Gastroesophageal sphincter (tissue), 4 donors: Measurements from ENCODE around the gene ZHX3. TPM values are rescaled to one million over a fixed set of nuclear protein-coding genes. Genes with fewer than 3 reads are reported as not detected.

ENCODE experiments used
- ATAC-seq: fragments of 150-250 bp; one replicate; pipeline ENCODE4 v1.9.1; 2016; ENCODE audit warnings: mild to moderate bottlenecking, moderate library complexity
- H3K27ac ChIP-seq, 4 donors: fragments of 200-600 bp; sonication (generic) in 3 of 4; 1 replicate in 3 of 4; 2 replicates in 1 of 4; pipeline ENCODE4 v1.5.1; 2016 to 2019
- H3K27me3 ChIP-seq: fragments of 200-600 bp; sonication (generic); one replicate; pipeline ENCODE4 v1.5.1; 2019
- H3K36me3 ChIP-seq, 2 donors: fragments of 200-600 bp; sonication (generic); one replicate each; pipeline ENCODE4 v1.5.1; 2019; ENCODE audit warnings: control low read depth in 1 of 2
- H3K4me1 ChIP-seq, 3 donors: fragments of 200-600 bp; sonication (generic); 1 replicate in 2 of 3; 2 replicates in 1 of 3; pipeline ENCODE4 v1.5.1; 2016 to 2019; ENCODE audit warnings: control low read depth in 2 of 3
- H3K4me3 ChIP-seq, 2 donors: fragments of 200-600 bp; sonication (generic); one replicate each; pipeline ENCODE4 v1.5.1; 2019; ENCODE audit warnings: mild to moderate bottlenecking in 1 of 2, moderate library complexity in 1 of 2
- H3K9me3 ChIP-seq, 3 donors: fragments of 200-600 bp; sonication (generic); one replicate each; pipeline ENCODE4 v1.5.1; 2017 to 2019; ENCODE audit warnings: control low read depth in 2 of 3
- EP300 ChIP-seq: sonication (generic); formaldehyde crosslinking; IDR thresholded peaks from one replicate; pipeline ENCODE4 v1.6.1; 2017; ENCODE audit warnings: antibody characterized with exemption, mild to moderate bottlenecking
- POLR2A ChIP-seq, 2 donors: fragments of 450-650 bp; IDR thresholded peaks; one replicate each; pipeline ENCODE4 v1.6.1; 2017; ENCODE audit warnings: antibody characterized with exemption in 2 of 2, mild to moderate bottlenecking in 2 of 2, moderate library complexity in 1 of 2
- POLR2AphosphoS5 ChIP-seq: sonication (generic); formaldehyde crosslinking; IDR thresholded peaks from one replicate; pipeline ENCODE4 v1.6.1; 2017; ENCODE audit warnings: antibody characterized with exemption
- WGBS, 2 donors: methylation state at CpG; one replicate each; pipeline ENCODE4 v1.1.5; 2018; ENCODE audit warnings: low coverage in 1 of 2; 5-methylcytosine and 5-hydroxymethylcytosine counted together
- total RNA-seq, 4 donors: library from RNA; depleted of rRNA; stranded (reverse); fragments of >200 nt; gene quantifications; one replicate each; pipeline ENCODE4 v1.1.0, GENCODE V29; 2016
- TF ChIP-seq, protein P1 (sequence below), 4 experiments: fragments of 200-600 bp in 2 of 4; fragments of 450-650 bp in 2 of 4; sonication (generic) in 1 of 4; IDR thresholded peaks; one replicate each; pipeline ENCODE4 v1.5.1; 2017 to 2019; ENCODE audit warnings: antibody characterized with exemption in 4 of 4, mild to moderate bottlenecking in 2 of 4, moderate library complexity in 2 of 4

The ZHX3 gene
- total RNA-seq, 4 donors from 2014 or later: 121 to 183 (median 155) TPM

DNA sequence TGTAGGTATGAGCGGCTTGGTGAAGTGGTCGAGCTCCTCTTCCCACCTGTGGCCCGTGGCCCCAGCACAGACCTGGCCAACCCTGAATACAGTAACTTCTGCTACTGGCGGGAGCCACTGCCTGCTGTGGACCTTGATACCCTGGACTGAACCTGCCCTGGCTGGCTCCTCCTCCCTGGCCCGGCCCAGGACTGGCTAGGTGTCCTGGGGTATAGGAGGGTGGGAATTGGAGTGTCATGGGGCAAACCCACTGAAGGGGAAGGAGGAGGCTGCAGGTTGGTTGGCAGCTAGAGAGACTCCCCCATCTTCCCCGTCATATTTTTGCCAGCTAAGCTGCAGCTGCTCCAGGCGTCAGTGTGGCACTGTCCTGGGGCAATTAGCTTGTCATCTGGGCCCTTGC, 41.2 kb upstream of the ZHX3 start:
- no peaks in the 10 kb centered on the region for H3K9me3 ChIP-seq
- no peaks in the 10 kb centered on the region for H3K4me1 ChIP-seq
- 80% methylated on average over 4 of the region's 7 CpGs; no CpG with 5 or more reads in 1 of the 2 donors for WGBS, 2 donors
- no peak overlapping the region for H3K27ac ChIP-seq
- no peak for ATAC-seq
- peaks cover 0 to 36% of the 10 kb centered on the region in 2 donors for H3K36me3 ChIP-seq
- H3K27me3 ChIP-seq: peaks cover 5% of the 10 kb centered on the region
- no peak overlapping the region for H3K4me3 ChIP-seq
- TF ChIP-seq EP300 (no peak), POLR2AphosphoS5 (no peak), POLR2A (IDR thresholded peaks at IDR 0.05) (no peak)
- TF ChIP-seq, protein P1, sequence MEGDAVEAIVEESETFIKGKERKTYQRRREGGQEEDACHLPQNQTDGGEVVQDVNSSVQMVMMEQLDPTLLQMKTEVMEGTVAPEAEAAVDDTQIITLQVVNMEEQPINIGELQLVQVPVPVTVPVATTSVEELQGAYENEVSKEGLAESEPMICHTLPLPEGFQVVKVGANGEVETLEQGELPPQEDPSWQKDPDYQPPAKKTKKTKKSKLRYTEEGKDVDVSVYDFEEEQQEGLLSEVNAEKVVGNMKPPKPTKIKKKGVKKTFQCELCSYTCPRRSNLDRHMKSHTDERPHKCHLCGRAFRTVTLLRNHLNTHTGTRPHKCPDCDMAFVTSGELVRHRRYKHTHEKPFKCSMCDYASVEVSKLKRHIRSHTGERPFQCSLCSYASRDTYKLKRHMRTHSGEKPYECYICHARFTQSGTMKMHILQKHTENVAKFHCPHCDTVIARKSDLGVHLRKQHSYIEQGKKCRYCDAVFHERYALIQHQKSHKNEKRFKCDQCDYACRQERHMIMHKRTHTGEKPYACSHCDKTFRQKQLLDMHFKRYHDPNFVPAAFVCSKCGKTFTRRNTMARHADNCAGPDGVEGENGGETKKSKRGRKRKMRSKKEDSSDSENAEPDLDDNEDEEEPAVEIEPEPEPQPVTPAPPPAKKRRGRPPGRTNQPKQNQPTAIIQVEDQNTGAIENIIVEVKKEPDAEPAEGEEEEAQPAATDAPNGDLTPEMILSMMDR (IDR thresholded peaks at IDR 0.05): no peak

DNA sequence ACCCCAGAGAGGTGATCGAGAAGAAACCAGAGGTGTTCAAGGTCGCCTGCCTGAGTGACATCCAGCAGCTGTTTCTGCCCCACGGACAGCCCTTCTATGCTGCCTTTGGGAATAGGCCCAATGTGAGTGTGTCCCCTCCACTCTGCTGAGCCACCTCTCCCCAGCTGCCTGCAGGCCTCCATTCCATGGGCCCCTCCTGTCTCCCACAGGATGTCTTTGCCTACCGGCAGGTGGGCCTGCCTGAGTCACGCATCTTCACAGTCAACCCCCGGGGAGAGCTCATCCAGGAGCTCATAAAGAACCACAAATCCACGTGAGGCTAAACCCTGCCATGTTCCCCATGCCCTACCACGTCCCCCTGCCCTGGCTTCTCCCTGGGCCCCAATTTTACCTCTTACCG, 40.7 kb upstream of the ZHX3 start:
- Histone ChIP-seq H3K9me3 (no peaks in the 10 kb centered on the region), H3K27ac (no peak overlapping the region), H3K36me3 (peaks cover 0 to 41% of the 10 kb centered on the region in 2 donors), H3K4me1 (no peaks in the 10 kb centered on the region), H3K27me3 (peaks cover under 1% of the 10 kb centered on the region), H3K4me3 (no peak overlapping the region)
- TF ChIP-seq POLR2A (IDR thresholded peaks at IDR 0.05) (no peak), POLR2AphosphoS5 (no peak), EP300 (no peak)
- TF ChIP-seq, protein P1 (IDR thresholded peaks at IDR 0.05): no peak
- 90% methylated on average over 4 of the region's 9 CpGs; no CpG with 5 or more reads in 1 of the 2 donors for WGBS, 2 donors
- no peak for ATAC-seq

DNA sequence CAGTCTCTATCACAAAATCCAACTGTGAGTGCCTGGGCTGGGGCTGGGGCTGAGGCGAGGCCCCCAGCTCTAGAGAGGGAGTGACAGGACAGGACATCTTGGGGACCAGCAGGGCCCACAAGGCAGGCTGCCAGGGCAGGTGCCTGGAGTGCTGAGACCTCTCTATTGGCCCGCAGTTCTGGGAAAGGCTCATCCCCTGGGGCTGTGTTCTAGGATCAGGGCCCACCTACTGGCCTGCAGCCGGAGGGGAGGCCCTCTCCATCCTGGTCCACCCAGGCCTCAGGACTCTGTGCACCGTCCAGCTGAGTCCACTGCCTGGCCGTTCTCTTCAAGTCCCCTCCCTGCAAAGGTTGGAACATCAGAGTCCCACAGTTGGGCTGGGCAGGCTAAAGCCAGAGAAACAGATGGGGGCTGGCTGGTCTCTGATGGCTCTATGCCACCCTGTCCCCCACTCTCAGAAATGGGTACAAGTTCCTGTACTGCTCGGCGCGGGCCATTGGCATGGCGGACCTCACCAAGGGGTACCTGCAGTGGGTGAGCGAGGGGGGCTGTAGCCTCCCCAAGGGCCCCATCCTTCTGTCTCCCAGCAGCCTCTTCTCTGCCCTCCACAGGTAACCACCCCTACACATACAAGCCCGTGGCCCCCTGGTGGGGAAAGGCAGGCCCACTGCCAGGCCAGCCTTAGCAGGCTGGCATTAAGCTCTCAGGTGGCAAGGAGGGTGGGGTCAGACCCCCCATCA, 40.1 kb upstream of the ZHX3 start:
- peaks cover 0 to 47% of the 10 kb centered on the region in 2 donors for H3K36me3 ChIP-seq
- TF ChIP-seq, protein P1 (IDR thresholded peaks at IDR 0.05): no peak
- TF ChIP-seq POLR2A (IDR thresholded peaks at IDR 0.05) (no peak), EP300 (no peak), POLR2AphosphoS5 (no peak)
- H3K4me3 ChIP-seq: no peak overlapping the region
- H3K27me3 ChIP-seq: no peaks in the 10 kb centered on the region
- no peak overlapping the region for H3K27ac ChIP-seq
- no peaks in the 10 kb centered on the region for H3K9me3 ChIP-seq
- ATAC-seq: no peak
- WGBS, 2 donors: 67% methylated on average over 1 of the region's 11 CpGs; no CpG with 5 or more reads in 1 of the 2 donors
- H3K4me1 ChIP-seq: no peaks in the 10 kb centered on the region

DNA sequence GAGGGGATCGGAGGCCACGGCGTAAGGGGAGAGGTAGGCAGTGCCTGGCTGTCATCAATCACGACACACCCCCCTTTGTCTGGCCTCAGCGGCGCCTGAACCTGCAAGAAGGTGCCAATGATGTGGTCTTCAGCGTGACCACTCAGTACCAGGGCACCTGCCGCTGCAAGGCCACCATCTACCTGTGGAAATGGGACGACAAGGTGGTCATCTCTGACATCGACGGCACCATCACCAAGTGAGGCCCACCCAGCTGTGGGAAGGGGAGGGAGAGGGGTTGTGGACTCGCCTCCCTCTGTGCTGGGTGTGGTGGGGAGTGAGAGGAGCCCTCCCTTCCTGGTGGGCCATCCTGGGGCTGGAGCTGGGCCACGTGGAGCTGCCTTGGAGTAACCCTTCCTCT, 39.4 kb upstream of the ZHX3 start:
- Histone ChIP-seq H3K9me3 (no peaks in the 10 kb centered on the region), H3K36me3 (peaks cover 0 to 53% of the 10 kb centered on the region in 2 donors), H3K4me3 (no peak overlapping the region), H3K27ac (no peak overlapping the region), H3K27me3 (no peaks in the 10 kb centered on the region), H3K4me1 (no peaks in the 10 kb centered on the region)
- no peak for ATAC-seq
- TF ChIP-seq EP300: no peak
- no peak for TF ChIP-seq POLR2A (IDR thresholded peaks at IDR 0.05)
- no peak for TF ChIP-seq POLR2AphosphoS5
- TF ChIP-seq, protein P1 (IDR thresholded peaks at IDR 0.05): no peak
- 81 to 100% methylated on average over 3 to 5 of the region's 13 CpGs for WGBS, 2 donors
